Colonic mucosa (tissue), 4 donors: ENCODE data around the gene HSD11B2. TPM values are rescaled to one million over a fixed set of nuclear protein-coding genes. Genes with fewer than 3 reads are reported as not detected.

Experiments
- DNase-seq: peaks from one replicate; pipeline ENCODE4 v3.0.0-alpha.2; 2020
- H3K27ac ChIP-seq: fragments of 200-600 bp; one replicate; pipeline ENCODE4 v1.8.0; 2021
- H3K27me3 ChIP-seq: fragments of 200-600 bp; one replicate; pipeline ENCODE4 v1.8.0; 2021
- H3K36me3 ChIP-seq: fragments of 200-600 bp; one replicate; pipeline ENCODE4 v1.8.0; 2021
- H3K4me1 ChIP-seq: fragments of 200-600 bp; one replicate; pipeline ENCODE4 v1.8.0; 2021; ENCODE audit warnings: mild to moderate bottlenecking
- H3K4me3 ChIP-seq: fragments of 200-600 bp; one replicate; pipeline ENCODE4 v1.8.0; 2021
- H3K9ac ChIP-seq, 2 donors: one replicate each; pipeline ENCODE4 v1.7.0; 2013; ENCODE audit warnings: control low read depth in 2 of 2, low read depth in 2 of 2, low read length in 2 of 2
- H3K9me3 ChIP-seq: fragments of 200-600 bp; one replicate; pipeline ENCODE4 v1.8.0; 2021
- CTCF ChIP-seq: fragments of 200-600 bp; IDR thresholded peaks from one replicate; pipeline ENCODE4 v1.8.0; 2022; ENCODE audit warnings: antibody characterized with exemption, mild to moderate bottlenecking
- intact Hi-C: fragments of 100-400 bp; cut with DNase I; formaldehyde crosslinking; loops from one replicate; pipeline ENCODE4 v1.14.1; 2022
- total RNA-seq, 2 donors: library from RNA; stranded (reverse); fragmentation: NEBNext Ultra II Directional in 1 of 2; extraction: Animal tissue kit (Norgen Biotek cat#: 25700) in 1 of 2; gene quantifications; one replicate each; pipeline ENCODE4 v1.2.1, GENCODE V29; 2021
- donor health status: healthy.
- donor health status: DM: no; HTN: no; CAD: no.
- donor health status: DM: no; HTN: no; CAD: no.

HSD11B2 gene
- total RNA-seq, 2 donors from 2014 or later, result 348 to 378 TPM

GRCh38 chr16:67463059-67463458 is 32.1 kb downstream of the HSD11B2 start:
- Histone ChIP-seq H3K4me1 (peaks cover 38% of the 10 kb centered on the region), H3K27ac (peak overlapping the region; percentile 92), H3K36me3 (no peaks in the 10 kb centered on the region), H3K27me3 (no peaks in the 10 kb centered on the region), H3K4me3 (no peak overlapping the region), H3K9me3 (no peaks in the 10 kb centered on the region), H3K9ac (peak overlapping the region; percentile 57 to 91)
- peak; percentile 82 for DNase-seq
- intact Hi-C loops, result no loop called here
- no peak for TF ChIP-seq CTCF

- intact Hi-C loops, result loop anchor here (2.0 kb wide), 1 partner anchor 35 kb away; no protein-coding TSS in a partner anchor
- Histone ChIP-seq H3K9me3 (no peaks in the 10 kb centered on the region), H3K36me3 (no peaks in the 10 kb centered on the region), H3K4me3 (no peak overlapping the region), H3K27me3 (no peaks in the 10 kb centered on the region), H3K27ac (peak overlapping the region; percentile 92), H3K9ac (peak overlapping the region; percentile 52 to 85), H3K4me1 (peaks cover 38% of the 10 kb centered on the region)
- no peak for TF ChIP-seq CTCF
- DNase-seq, result peak; percentile 20
Observed at GRCh38 chr16:67463691-67464090, 32.8 kb downstream of the HSD11B2 start.

GRCh38 chr16:67464565-67464964 is 33.6 kb downstream of the HSD11B2 start:
- peaks cover 31% of the 10 kb centered on the region for H3K4me1 ChIP-seq
- no peak overlapping the region for H3K4me3 ChIP-seq
- no peaks in the 10 kb centered on the region for H3K36me3 ChIP-seq
- DNase-seq, result no peak
- no peaks in the 10 kb centered on the region for H3K27me3 ChIP-seq
- intact Hi-C loops, result loop anchor here (2.0 kb wide), 1 partner anchor 36 kb away; no protein-coding TSS in a partner anchor
- TF ChIP-seq CTCF, result no peak
- peak overlapping the region; percentile 92 for H3K27ac ChIP-seq
- peak overlapping the region in 1 of 2 donors; percentile 85 for H3K9ac ChIP-seq
- no peaks in the 10 kb centered on the region for H3K9me3 ChIP-seq

GRCh38 chr16:67466581-67466980 is 35.7 kb downstream of the HSD11B2 start:
- intact Hi-C loops, result no loop called here
- H3K4me3 ChIP-seq, result no peak overlapping the region
- no peaks in the 10 kb centered on the region for H3K9me3 ChIP-seq
- H3K27me3 ChIP-seq, result no peaks in the 10 kb centered on the region
- no peak overlapping the region for H3K9ac ChIP-seq
- H3K4me1 ChIP-seq, result peaks cover 13% of the 10 kb centered on the region
- DNase-seq, result no peak
- no peaks in the 10 kb centered on the region for H3K36me3 ChIP-seq
- TF ChIP-seq CTCF, result no peak
- H3K27ac ChIP-seq, result no peak overlapping the region

GRCh38 chr16:67468731-67469130 is 37.8 kb downstream of the HSD11B2 start:
- Histone ChIP-seq H3K9ac (no peak overlapping the region), H3K4me1 (peaks cover 12% of the 10 kb centered on the region), H3K27me3 (no peaks in the 10 kb centered on the region), H3K4me3 (no peak overlapping the region), H3K36me3 (no peaks in the 10 kb centered on the region), H3K9me3 (no peaks in the 10 kb centered on the region), H3K27ac (no peak overlapping the region)
- no peak for TF ChIP-seq CTCF
- intact Hi-C loops, result no loop called here
- no peak for DNase-seq

GRCh38 chr16:67470359-67470758 is 39.4 kb downstream of the HSD11B2 start:
- H3K9ac ChIP-seq, result no peak overlapping the region
- H3K9me3 ChIP-seq, result no peaks in the 10 kb centered on the region
- H3K27ac ChIP-seq, result no peak overlapping the region
- intact Hi-C loops, result no loop called here
- peak; percentile 32 for DNase-seq
- no peaks in the 10 kb centered on the region for H3K36me3 ChIP-seq
- peaks cover 3% of the 10 kb centered on the region for H3K4me1 ChIP-seq
- H3K27me3 ChIP-seq, result no peaks in the 10 kb centered on the region
- no peak for TF ChIP-seq CTCF
- no peak overlapping the region for H3K4me3 ChIP-seq
